ENCODE results near the gene MUL1. TPM values are rescaled to one million over a fixed set of nuclear protein-coding genes. Genes with fewer than 3 reads are reported as not detected.

The MUL1 gene
- total and polyA plus RNA-seq, 2 donors (not counting 1 experiment from before 2014, with no cell fraction given): 25.7 to 26.9 TPM

GRCh38 chr1:20493839-20494608 lies 13.9 kb downstream of the MUL1 start:
- H2AFZ ChIP-seq (ENCODE audit: low read length): no peak overlapping the region
- H3K9ac ChIP-seq (ENCODE audit: insufficient read depth, low read length): no peak overlapping the region
- no peaks in the 10 kb centered on the region for H3K9me3 ChIP-seq (ENCODE audit: control insufficient read depth, insufficient read depth, low read depth, low read length)
- peak overlapping the region; percentile 60 for H3K4me2 ChIP-seq (ENCODE audit: extremely low read depth, insufficient read depth, low read length)
- peaks cover 16% of the 10 kb centered on the region for H3K4me1 ChIP-seq (ENCODE audit: control insufficient read depth, extremely low read depth, insufficient read depth, low read length)
- H3K27ac ChIP-seq (ENCODE audit: insufficient read depth, low read length): peak overlapping the region; percentile 76
- H3K27me3 ChIP-seq (ENCODE audit: control insufficient read depth, insufficient read depth, low read length): no peaks in the 10 kb centered on the region
- peaks cover 2% of the 10 kb centered on the region for H3K36me3 ChIP-seq (ENCODE audit: control insufficient read depth, insufficient read depth, low read length)
- H3K4me3 ChIP-seq (replicated peaks in 1 of 4; ENCODE audit: control extremely low read depth in 1 of 4, insufficient read depth in 1 of 4, low read depth in 3 of 4, low read length in 4 of 4): no peak overlapping the region
- TF ChIP-seq, protein P1, sequence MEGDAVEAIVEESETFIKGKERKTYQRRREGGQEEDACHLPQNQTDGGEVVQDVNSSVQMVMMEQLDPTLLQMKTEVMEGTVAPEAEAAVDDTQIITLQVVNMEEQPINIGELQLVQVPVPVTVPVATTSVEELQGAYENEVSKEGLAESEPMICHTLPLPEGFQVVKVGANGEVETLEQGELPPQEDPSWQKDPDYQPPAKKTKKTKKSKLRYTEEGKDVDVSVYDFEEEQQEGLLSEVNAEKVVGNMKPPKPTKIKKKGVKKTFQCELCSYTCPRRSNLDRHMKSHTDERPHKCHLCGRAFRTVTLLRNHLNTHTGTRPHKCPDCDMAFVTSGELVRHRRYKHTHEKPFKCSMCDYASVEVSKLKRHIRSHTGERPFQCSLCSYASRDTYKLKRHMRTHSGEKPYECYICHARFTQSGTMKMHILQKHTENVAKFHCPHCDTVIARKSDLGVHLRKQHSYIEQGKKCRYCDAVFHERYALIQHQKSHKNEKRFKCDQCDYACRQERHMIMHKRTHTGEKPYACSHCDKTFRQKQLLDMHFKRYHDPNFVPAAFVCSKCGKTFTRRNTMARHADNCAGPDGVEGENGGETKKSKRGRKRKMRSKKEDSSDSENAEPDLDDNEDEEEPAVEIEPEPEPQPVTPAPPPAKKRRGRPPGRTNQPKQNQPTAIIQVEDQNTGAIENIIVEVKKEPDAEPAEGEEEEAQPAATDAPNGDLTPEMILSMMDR (conservative IDR thresholded peaks at IDR 0.05 in 1 of 2, IDR thresholded peaks at IDR 0.05 in 1 of 2; ENCODE audit: low read depth in 1 of 2, low read length in 2 of 2): peak; percentile 97 to 99
- TF ChIP-seq EZH2 (IDR thresholded peaks at IDR 0.05; ENCODE audit: low read length, missing control alignments): no peak
- H3K79me2 ChIP-seq (ENCODE audit: control insufficient read depth, insufficient read depth, low read length): no peaks in the 10 kb centered on the region
- DNase-seq (ENCODE audit: low read depth in 2 of 2): peak; percentile 79 to 90
- H4K20me1 ChIP-seq (ENCODE audit: control insufficient read depth, extremely low read depth, insufficient read depth, low read length): no peaks in the 10 kb centered on the region

- no peak for DNase-seq (ENCODE audit: low read depth in 2 of 2)
These were observed 14.6 kb downstream of the MUL1 start for GRCh38 chr1:20493309-20493708.

GRCh38 chr1:20492751-20493150 lies 15.2 kb downstream of the MUL1 start:
- Histone ChIP-seq H3K27me3 (ENCODE audit: control insufficient read depth, insufficient read depth, low read length) (no peaks in the 10 kb centered on the region), H3K36me3 (ENCODE audit: control insufficient read depth, insufficient read depth, low read length) (peaks cover 2% of the 10 kb centered on the region), H3K4me1 (ENCODE audit: control insufficient read depth, extremely low read depth, insufficient read depth, low read length) (peaks cover 16% of the 10 kb centered on the region), H3K27ac (ENCODE audit: insufficient read depth, low read length) (no peak overlapping the region), H3K4me3 (replicated peaks in 1 of 4; ENCODE audit: control extremely low read depth in 1 of 4, insufficient read depth in 1 of 4, low read depth in 3 of 4, low read length in 4 of 4) (no peak overlapping the region), H3K79me2 (ENCODE audit: control insufficient read depth, insufficient read depth, low read length) (no peaks in the 10 kb centered on the region), H3K9me3 (ENCODE audit: control insufficient read depth, insufficient read depth, low read depth, low read length) (no peaks in the 10 kb centered on the region), H3K4me2 (ENCODE audit: extremely low read depth, insufficient read depth, low read length) (no peak overlapping the region), H2AFZ (ENCODE audit: low read length) (no peak overlapping the region), H3K9ac (ENCODE audit: insufficient read depth, low read length) (no peak overlapping the region), H4K20me1 (ENCODE audit: control insufficient read depth, extremely low read depth, insufficient read depth, low read length) (no peaks in the 10 kb centered on the region)
- no peak for TF ChIP-seq EZH2 (IDR thresholded peaks at IDR 0.05; ENCODE audit: low read length, missing control alignments)
- TF ChIP-seq, protein P1 (conservative IDR thresholded peaks at IDR 0.05 in 1 of 2, IDR thresholded peaks at IDR 0.05 in 1 of 2; ENCODE audit: low read depth in 1 of 2, low read length in 2 of 2): no peak
- no peak for DNase-seq (ENCODE audit: low read depth in 2 of 2)

More at GRCh38 chr1:20493309-20493708, 14.6 kb downstream of the MUL1 start:
- no peak overlapping the region for H3K9ac ChIP-seq (ENCODE audit: insufficient read depth, low read length)
- no peaks in the 10 kb centered on the region for H3K79me2 ChIP-seq (ENCODE audit: control insufficient read depth, insufficient read depth, low read length)
- no peaks in the 10 kb centered on the region for H3K9me3 ChIP-seq (ENCODE audit: control insufficient read depth, insufficient read depth, low read depth, low read length)
- no peak for TF ChIP-seq EZH2 (IDR thresholded peaks at IDR 0.05; ENCODE audit: low read length, missing control alignments)
- TF ChIP-seq, protein P1 (conservative IDR thresholded peaks at IDR 0.05 in 1 of 2, IDR thresholded peaks at IDR 0.05 in 1 of 2; ENCODE audit: low read depth in 1 of 2, low read length in 2 of 2): no peak
- no peak overlapping the region for H3K4me3 ChIP-seq (replicated peaks in 1 of 4; ENCODE audit: control extremely low read depth in 1 of 4, insufficient read depth in 1 of 4, low read depth in 3 of 4, low read length in 4 of 4)
- H3K4me2 ChIP-seq (ENCODE audit: extremely low read depth, insufficient read depth, low read length): no peak overlapping the region
- H4K20me1 ChIP-seq (ENCODE audit: control insufficient read depth, extremely low read depth, insufficient read depth, low read length): no peaks in the 10 kb centered on the region
- H3K4me1 ChIP-seq (ENCODE audit: control insufficient read depth, extremely low read depth, insufficient read depth, low read length): peaks cover 16% of the 10 kb centered on the region
- H3K36me3 ChIP-seq (ENCODE audit: control insufficient read depth, insufficient read depth, low read length): peaks cover 2% of the 10 kb centered on the region
- H2AFZ ChIP-seq (ENCODE audit: low read length): no peak overlapping the region
- H3K27ac ChIP-seq (ENCODE audit: insufficient read depth, low read length): no peak overlapping the region
- H3K27me3 ChIP-seq (ENCODE audit: control insufficient read depth, insufficient read depth, low read length): no peaks in the 10 kb centered on the region

All from fibroblast of lung (primary cell).